AG04450 (cell line): ENCODE data around the gene GNG2. TPM values are rescaled to one million over a fixed set of nuclear protein-coding genes. Genes with fewer than 3 reads are reported as not detected.

Experiments used
- CTCF ChIA-PET: fragments of 300-600, 350-600 bp; formaldehyde crosslinking; extraction: SDS; loops from one replicate; lab custom pipeline; 2022; ENCODE audit warnings: antibody characterized with exemption, inconsistent platforms; lab: Charles Lee
- POLR2A ChIA-PET: fragments of 350-600 bp; formaldehyde crosslinking; extraction: SDS; loops from one replicate; lab custom pipeline; 2021; ENCODE audit warnings: antibody characterized with exemption, inconsistent platforms; lab: Yijun Ruan, JAX
- DNase-seq: peaks from one replicate; pipeline ENCODE4 v3.0.0-alpha.2; 2011; ENCODE audit warnings: low read depth, low spot score
- H3K27ac ChIP-seq: one replicate; pipeline ENCODE4 v1.5.1; 2012; ENCODE audit warnings: low read depth, low read length, control low read depth
- H3K27me3 ChIP-seq: one replicate; pipeline ENCODE4 v1.6.0; 2012; ENCODE audit warnings: low read length; ENCODE audit not compliant: control insufficient read depth, insufficient read depth
- H3K4me3 ChIP-seq: 2 replicates; pipeline ENCODE4 v1.5.1; 2011; ENCODE audit warnings: mild to moderate bottlenecking, low read depth, low read length, control low read depth
- H3K9me3 ChIP-seq: 2 replicates; pipeline ENCODE4 v1.5.1; 2012; ENCODE audit warnings: low read length; ENCODE audit not compliant: control insufficient read depth, insufficient read depth
- polyA plus RNA-seq: library from polyadenylated mRNA; depleted of rRNA; stranded (reverse); fragments of >200 nt; gene quantifications from 2 replicates; pipeline ENCODE4 v1.2.3, GENCODE V29; 2011
- TF ChIP-seq, protein P1 (sequence below): IDR thresholded peaks from 2 replicates; pipeline ENCODE4 v1.5.1; 2011; ENCODE audit warnings: low read depth, low read length, control low read depth, inconsistent platforms

The GNG2 gene
- polyA plus RNA-seq, 1 experiment: 83.9 TPM

DNA sequence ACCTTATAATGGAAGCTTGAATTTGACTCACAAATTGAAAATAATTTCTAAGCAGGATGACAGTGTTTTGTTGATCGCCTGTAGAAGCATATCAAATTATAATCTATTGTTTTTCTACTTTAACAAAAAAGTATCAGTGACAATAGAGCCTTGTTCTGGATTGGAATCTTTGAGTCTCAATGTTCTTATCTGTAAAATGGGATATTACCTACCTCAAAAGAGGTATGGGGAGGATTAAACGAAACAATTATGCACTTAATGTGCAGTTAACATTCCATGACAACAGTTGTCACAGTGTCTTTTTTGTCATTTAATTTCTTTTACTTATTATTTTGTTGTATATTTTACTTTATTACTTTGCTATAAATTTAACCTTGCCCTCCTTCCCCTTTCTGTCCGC, 130.1 kb downstream of the GNG2 start:
- no peak overlapping the region for H3K27ac ChIP-seq
- DNase-seq: no peak
- peak overlapping the region; percentile 90 for H3K4me3 ChIP-seq
- TF ChIP-seq, protein P1, sequence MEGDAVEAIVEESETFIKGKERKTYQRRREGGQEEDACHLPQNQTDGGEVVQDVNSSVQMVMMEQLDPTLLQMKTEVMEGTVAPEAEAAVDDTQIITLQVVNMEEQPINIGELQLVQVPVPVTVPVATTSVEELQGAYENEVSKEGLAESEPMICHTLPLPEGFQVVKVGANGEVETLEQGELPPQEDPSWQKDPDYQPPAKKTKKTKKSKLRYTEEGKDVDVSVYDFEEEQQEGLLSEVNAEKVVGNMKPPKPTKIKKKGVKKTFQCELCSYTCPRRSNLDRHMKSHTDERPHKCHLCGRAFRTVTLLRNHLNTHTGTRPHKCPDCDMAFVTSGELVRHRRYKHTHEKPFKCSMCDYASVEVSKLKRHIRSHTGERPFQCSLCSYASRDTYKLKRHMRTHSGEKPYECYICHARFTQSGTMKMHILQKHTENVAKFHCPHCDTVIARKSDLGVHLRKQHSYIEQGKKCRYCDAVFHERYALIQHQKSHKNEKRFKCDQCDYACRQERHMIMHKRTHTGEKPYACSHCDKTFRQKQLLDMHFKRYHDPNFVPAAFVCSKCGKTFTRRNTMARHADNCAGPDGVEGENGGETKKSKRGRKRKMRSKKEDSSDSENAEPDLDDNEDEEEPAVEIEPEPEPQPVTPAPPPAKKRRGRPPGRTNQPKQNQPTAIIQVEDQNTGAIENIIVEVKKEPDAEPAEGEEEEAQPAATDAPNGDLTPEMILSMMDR: no peak
- POLR2A ChIA-PET: no interaction called here
- CTCF ChIA-PET: interaction anchor here (1.4 to 2.0 kb wide), 2 partner anchors 12 to 140 kb away, joined by 4 to 9 read pairs; no protein-coding TSS in a partner anchor
- no peaks in the 10 kb centered on the region; the same call in 1 of the 2 replicates for H3K9me3 ChIP-seq
- no peaks in the 10 kb centered on the region for H3K27me3 ChIP-seq

DNA sequence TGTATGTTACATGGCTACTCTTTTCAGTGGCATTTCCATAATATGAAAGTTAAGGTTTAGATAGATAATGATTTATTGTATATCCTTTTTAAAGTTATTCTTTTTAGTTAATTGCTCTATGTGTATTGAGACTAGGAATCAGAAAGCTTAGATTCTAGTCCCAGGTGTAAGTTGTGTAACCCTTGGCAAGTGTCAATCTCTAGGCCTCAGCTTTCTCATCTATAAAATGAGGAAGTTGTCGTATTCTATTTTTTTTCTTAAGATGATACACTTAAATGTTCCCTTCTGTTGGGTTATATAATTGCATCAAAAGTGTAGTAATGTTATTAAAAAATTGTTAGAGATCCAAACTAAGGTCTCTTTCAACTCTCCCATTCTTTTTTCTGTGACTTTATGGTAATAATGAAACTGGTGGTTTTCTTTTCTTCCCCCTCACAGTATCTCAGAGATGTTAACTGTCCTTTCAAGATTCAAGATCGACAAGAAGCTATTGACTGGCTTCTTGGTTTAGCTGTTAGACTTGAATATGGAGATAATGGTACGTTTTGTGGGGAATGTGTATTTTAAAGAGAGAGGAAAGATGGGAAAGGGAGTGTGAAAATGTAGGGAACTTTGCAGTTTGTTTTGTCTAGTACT, 133.0 kb downstream of the GNG2 start:
- POLR2A ChIA-PET: no interaction called here
- TF ChIP-seq, protein P1: no peak
- DNase-seq: no peak
- Histone ChIP-seq H3K4me3 (no peak overlapping the region), H3K9me3 (no peaks in the 10 kb centered on the region; the same call in 1 of the 2 replicates), H3K27me3 (no peaks in the 10 kb centered on the region), H3K27ac (no peak overlapping the region)
- CTCF ChIA-PET: interaction anchor here (0.6 to 3.8 kb wide), 5 partner anchors 12 to 442 kb away, joined by 3 to 101 read pairs (median 5); no protein-coding TSS in a partner anchor

DNA sequence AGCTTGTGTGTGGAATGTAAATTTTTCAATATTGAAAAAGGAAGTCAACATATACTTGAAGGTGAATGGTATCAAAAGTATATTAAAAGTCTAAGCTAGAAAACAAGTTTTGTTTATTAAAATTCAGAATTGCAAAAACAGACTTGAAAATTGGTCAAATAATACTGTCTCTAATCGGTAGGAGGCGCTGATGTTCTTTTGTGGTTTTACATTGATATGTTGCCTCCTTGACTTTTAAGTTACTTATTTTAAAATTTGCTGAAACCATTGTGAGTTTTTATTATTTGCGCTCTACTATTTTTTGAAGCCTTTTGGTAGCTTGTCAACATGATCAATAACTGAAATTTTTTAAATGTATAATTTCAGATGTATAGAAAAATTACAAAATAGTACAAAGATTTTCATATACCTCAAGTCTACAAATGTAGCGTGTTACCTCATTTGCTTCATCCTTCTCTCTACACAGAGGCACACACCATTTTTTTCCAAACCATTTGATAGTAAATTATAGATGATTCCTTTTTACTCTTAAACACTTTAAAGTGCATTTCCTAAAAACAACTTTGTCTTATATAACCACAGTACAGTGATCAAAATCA, 135.8 kb downstream of the GNG2 start:
- Histone ChIP-seq H3K27me3 (no peaks in the 10 kb centered on the region), H3K9me3 (no peaks in the 10 kb centered on the region), H3K4me3 (no peak overlapping the region), H3K27ac (no peak overlapping the region)
- no peak for DNase-seq
- TF ChIP-seq, protein P1: peak; percentile 75
- ChIA-PET POLR2A (no interaction called here), CTCF (interaction anchor here (0.5 to 3.8 kb wide), 40 partner anchors 8 to 431 kb away, joined by 3 to 101 read pairs (median 4); partner anchors contain the start of gene NID2)

DNA sequence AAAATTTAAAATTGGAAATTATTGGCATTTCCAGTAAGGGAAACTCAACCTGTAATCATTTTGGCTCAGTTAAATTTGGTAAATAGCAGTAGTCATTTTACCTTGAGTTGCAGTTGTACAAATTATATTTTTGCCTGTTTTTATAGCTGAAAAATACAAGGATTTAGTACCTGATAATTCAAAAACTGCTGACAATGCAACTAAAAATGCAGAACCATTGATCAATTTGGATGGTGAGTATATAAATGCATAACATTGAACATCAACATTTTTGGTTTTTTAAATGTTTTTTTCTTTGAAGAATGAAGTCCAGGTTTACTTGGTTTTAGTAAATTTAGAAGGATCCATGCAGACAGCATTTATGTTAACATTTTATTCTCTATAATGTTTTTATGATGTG, 137.9 kb downstream of the GNG2 start:
- TF ChIP-seq, protein P1: no peak
- DNase-seq: no peak
- Histone ChIP-seq H3K9me3 (no peaks in the 10 kb centered on the region), H3K27me3 (no peaks in the 10 kb centered on the region), H3K4me3 (no peak overlapping the region), H3K27ac (no peak overlapping the region)
- ChIA-PET POLR2A (no interaction called here), CTCF (interaction anchor here (1.0 to 1.9 kb wide), 3 partner anchors 19 to 134 kb away, joined by 4 to 8 read pairs (median 6); no protein-coding TSS in a partner anchor)

DNA sequence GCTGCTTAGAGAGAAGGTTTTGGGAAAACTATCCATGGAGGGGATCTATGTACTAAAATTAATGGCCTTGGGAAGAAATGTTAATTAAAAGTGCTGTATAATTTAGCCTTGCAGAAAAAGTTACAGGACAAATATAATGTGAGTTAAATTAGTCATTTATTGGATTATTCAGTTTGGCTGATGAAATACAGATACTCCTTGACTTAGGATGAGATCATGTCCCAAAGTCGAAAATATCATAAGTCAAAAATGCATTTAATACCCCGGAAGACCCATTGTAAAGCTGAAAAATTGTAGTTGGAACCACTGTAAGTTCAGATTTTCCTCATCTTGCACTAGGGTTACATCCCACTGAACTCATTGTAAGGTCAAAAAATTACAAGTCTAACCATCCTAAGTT, 138.7 kb downstream of the GNG2 start:
- H3K27ac ChIP-seq: no peak overlapping the region
- TF ChIP-seq, protein P1: no peak
- H3K27me3 ChIP-seq: no peaks in the 10 kb centered on the region
- DNase-seq: no peak
- POLR2A ChIA-PET: interaction anchor here (0.9 kb wide), 1 partner anchor 70 kb away, joined by 3 read pairs; the partner anchor contains the start of gene NID2
- H3K4me3 ChIP-seq: no peak overlapping the region
- CTCF ChIA-PET: interaction anchor here (1.3 to 1.9 kb wide), 2 partner anchors 18 to 132 kb away, joined by 4 to 8 read pairs; no protein-coding TSS in a partner anchor
- H3K9me3 ChIP-seq: no peaks in the 10 kb centered on the region
